NK-92 treated with Interleukin-12 subunit alpha and Interleukin-12 subunit beta, amount 100 ng/mL, for 24 hours (cell line): ENCODE measurements around the gene DDX50.
"Not testable (repeated sequence)": the region's sequence is repeated elsewhere in the genome, so short reads cannot be mapped to it uniquely, and the experiment has no call there.

Source experiments
- DNase-seq: peaks from one replicate; lab custom pipeline; 2025; lab: John Stamatoyannopoulos, UW

DDX50 gene

GRCh38 chr10:68901105-68901927 is at the start of gene DDX50:
Gene DDX50 (plus strand): TSS chr10:68901315. CDS start chr10:68901385, 70 bp downstream.
- DNase-seq: peak; percentile 94

DNA sequence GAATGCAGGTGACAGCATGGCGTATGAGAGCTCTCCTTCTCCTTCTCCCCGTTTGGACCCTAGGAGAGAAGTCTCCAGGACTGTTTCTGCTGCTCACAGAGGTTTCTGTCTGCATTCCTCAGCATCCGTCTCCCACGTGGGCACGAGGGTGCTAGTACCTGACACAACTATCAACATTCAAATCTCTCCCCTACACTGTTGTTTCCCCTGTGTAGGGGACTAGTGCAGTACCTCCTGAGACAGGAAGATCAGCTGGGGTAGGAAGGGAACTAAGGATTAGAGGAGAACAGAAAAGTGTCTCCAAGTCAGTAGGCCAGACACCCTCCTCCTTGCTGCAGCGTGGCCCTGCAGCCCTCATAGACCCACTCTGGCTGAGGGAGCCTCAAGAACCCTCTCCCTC is 44.8 kb upstream of the DDX50 start:
- no peak for DNase-seq

- no peak for DNase-seq
Measured at GRCh38 chr10:68857005-68857404, 44.1 kb upstream of the DDX50 start.

GRCh38 chr10:68861253-68861652 is 39.9 kb upstream of the DDX50 start:
- no peak for DNase-seq

GRCh38 chr10:68864611-68865010 is 36.5 kb upstream of the DDX50 start:
- DNase-seq: no peak

DNA sequence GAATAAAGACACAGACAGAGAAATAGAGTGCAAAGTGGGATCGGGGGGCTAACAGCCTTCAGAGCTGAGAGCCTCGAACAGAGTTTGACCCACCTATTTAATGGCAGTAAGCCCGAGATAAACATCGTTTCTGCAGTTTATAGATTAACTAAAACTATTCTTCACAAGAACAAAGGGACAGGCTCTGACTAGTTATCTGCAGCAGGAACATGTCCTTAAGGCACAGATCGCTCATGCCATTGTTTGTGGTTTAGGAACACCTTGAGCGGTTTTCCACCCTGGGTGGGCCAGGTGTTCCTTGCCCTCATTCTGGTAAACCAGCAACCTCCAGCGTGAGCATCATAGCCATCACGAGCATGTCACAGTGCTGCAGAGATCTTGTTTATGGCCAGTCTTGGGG is 32.9 kb upstream of the DDX50 start:
- DNase-seq: not testable (repeated sequence)

DNA sequence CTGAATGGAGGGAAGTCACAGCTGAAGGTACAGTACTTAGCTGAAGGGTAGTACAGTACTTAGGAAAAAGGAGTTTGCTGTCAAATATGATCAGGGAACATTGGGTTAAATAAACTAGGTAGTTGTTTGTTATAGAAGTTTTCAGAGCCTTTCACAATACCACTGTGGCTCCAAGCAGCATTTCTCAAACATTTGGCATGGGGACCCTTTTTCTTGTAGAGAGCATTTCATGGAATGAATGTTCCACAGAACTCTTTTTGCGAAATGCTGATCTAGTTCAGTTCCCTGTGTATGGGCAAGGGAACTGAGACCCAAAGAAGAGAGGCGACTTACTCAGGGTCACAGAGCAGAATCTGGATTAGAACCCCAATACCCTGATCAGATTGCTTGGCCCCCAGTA is 31.5 kb upstream of the DDX50 start:
- DNase-seq: no peak

DNA sequence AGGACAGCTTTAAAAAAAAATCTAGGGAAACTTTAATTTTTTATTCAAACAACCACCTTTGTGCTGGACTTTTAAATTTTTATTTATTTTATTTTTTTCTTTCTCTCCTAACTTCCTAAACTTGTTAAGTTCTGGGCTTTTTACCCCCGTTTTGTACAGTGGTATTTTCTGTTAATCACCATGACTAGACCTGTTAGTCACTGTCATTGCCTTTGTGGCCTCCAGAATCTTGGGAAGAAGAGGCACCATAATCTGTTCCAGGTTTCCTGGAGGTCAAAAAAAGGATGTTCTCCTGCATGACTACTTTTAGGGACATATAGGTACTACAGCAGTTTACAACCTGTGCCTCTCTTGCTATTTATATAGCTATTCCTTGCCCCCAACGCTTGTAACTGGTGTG is 31.1 kb upstream of the DDX50 start:
- DNase-seq: no peak

- DNase-seq: no peak
Measured at GRCh38 chr10:68870545-68871104, 30.5 kb upstream of the DDX50 start.

GRCh38 chr10:68871105-68871711 is 29.9 kb upstream of the DDX50 start:
- no peak for DNase-seq

DNA sequence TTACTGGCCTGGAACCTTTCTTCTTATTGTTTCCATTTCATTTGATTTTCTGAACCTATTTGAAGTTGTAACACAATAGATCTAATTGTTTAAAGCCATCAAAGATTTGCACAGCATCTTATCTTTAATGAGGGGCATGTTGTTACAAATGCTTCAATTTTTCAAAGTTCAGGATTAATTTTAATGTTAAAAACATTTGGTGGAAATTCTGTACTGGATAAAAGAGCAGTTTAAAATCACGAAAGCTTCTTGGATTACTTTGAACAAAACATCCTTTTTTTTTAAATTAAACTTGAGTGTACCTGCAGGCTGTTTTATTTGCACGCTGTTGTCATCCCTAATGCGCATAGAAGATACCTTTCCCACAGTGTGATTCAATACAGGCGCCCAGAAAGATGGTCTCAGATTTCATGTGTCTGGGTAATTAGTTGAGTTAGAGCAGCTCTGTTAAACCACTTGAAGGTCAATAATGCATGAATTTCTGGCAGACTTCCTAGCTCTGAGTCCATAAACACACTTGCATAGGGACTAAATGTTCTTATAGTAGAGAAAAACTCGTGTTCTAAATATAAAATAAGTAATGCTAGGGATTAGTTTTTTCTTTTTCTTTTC is 29.3 kb upstream of the DDX50 start:
- DNase-seq: no peak

- no peak for DNase-seq
Measured at GRCh38 chr10:68876246-68877138, 24.6 kb upstream of the DDX50 start.

- DNase-seq: no peak
Measured at GRCh38 chr10:68877482-68878110, 23.5 kb upstream of the DDX50 start.

DNA sequence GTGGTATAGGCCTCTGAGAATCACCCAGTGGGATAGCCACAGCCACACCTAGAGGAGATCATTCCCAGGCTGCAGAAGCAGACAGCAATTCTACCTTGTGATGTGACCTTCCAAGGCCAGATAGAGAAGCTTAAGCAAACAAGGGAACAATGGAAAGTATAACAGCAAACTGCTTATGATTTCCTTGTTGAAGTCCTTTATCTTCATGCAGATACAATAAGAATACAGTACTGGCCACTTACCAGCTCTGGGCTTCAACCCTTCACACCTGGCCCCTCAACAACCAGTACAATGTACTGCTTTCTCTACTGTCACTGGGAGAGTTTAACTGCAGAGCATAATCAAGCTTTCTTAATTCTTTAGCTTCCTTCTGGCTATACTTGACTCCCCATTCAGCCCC is 22.6 kb upstream of the DDX50 start:
- no peak for DNase-seq

DNA sequence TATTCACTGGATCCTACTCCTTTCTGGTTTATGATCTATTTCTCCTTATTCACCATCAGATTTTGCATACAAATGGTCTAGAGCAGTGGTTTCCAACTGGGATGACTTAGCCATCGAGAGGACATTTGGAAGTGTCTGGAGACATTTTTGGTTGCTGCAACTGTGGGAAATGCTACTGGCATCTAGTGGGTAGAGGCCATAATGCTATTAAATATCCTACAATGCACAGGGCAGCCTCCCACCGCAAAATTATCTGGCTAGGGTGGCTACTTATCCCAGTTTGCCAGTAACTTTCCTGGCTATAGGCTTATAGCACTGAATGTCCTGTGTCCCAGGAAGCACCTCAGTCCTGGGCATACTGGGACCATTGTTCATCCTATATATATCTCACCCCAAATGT is 21.5 kb upstream of the DDX50 start:
- no peak for DNase-seq

DNA sequence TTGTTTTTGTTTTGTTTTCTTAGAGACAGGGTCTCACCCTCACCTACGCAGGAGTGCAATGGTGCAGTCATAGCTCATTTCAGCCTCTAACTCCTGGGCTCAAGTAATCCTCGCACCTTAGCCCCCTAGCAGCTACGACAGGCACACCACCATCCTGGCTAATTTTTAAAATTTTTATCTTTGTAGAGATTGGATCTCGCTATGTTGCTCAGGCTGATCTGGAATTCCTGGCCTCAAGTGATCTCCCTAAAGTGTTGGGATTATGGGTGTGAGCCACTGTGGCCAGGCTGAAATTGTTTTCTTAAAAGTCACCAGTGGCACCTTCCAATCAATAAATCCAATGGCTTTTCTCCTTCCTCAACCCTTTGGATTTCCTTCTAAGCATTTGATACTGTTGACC is 20.9 kb upstream of the DDX50 start:
- DNase-seq: no peak

- no peak for DNase-seq
Measured at GRCh38 chr10:68895041-68895440, 6.1 kb upstream of the DDX50 start.

GRCh38 chr10:68897336-68897741 is 3.8 kb upstream of the DDX50 start:
- DNase-seq: no peak

- DNase-seq: no peak
Measured at GRCh38 chr10:68899186-68899745, 1.8 kb upstream of the DDX50 start.

DNA sequence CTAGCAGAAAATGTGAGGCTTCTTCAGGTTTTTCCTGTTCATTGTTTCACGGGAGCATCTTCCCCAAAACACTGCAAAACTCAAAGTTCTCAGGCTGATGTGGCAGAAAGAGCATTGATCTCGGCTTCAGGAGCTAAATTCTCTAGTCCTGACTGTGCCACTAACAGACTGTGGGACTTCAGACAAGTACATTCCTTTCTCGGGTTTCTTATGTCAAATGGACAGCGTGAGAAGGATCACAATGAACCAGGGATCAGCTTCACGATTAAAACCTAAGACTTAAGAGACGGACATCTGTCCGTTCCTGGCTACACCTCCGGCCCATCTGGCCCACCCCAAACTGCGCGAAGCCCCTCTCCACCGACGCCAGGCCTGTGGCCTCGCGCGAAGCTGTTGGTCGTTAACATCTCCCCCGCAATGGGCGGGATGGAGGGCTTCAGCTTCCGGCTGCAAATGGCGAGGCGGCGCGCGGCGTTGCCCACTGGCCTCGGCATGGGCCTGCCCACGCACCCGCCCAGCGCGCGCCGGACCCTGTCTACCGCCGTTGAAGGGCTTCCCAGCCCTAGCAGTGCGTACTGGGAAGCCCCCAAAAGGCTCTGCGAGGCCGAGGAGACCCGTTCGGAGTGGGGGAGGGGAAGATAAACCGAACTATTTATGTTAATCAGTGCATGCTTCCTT is 549 bp upstream of the DDX50 start:
- no peak for DNase-seq

- no peak for DNase-seq
Measured at GRCh38 chr10:68902382-68902781, 1.3 kb downstream of the DDX50 start.
